HG03064 (cell line): ENCODE results near the gene SLBP.
A peak's percentile ranks its signal among the peaks of the same experiment; 100 is the strongest.

Source experiments
- ATAC-seq: cut with Tn5 transposase; IDR thresholded peaks from one replicate; pipeline ENCODE4 v1.9.1; 2021; ENCODE audit warnings: low read depth; ENCODE audit not compliant: unreplicated experiment

Gene SLBP

DNA sequence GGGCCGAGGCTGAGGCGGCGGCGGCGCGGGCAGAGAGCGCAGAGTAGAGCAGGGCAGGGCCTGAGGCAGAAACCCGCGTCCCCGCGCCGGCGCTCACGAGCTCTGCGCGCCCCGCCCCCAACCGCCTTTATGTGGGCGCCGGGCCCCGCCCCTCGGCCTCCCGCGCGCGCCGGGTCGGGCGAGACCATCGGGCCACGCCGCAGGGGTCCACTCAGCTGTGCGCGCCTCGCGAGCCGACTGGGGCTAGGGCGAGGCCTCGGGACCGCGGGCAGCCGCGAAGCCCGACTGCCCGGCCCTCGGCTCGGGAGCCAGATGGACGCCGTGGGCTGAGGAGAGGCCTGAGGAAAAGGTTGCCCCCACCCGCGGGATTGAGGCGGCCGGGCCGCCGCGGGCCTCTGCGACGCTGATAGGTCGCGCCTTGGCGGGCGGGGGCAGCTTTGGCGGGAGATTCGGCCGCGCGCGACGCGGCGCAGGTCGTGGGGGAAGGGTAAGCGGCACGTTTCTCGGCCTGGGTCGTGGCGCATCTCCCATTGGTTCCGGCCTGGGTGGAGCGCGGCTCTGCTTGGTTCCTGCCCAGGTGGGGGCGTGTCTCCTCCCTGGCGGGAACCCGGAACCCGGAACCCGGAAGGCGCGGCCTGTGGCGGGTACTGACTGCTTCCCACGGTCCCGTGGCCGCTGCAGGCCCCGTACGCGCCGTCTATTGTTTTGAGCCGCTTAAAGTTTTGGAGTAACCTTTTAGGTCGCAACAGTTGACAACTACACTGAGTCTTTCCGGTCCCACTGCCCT lies at the start of gene SLBP:
SLBP (minus strand) TSS at position 104 of the 787 bp plus-strand sequence. CDS start 131 bp downstream, outside the sequence.
- peak; percentile 64 for ATAC-seq

DNA sequence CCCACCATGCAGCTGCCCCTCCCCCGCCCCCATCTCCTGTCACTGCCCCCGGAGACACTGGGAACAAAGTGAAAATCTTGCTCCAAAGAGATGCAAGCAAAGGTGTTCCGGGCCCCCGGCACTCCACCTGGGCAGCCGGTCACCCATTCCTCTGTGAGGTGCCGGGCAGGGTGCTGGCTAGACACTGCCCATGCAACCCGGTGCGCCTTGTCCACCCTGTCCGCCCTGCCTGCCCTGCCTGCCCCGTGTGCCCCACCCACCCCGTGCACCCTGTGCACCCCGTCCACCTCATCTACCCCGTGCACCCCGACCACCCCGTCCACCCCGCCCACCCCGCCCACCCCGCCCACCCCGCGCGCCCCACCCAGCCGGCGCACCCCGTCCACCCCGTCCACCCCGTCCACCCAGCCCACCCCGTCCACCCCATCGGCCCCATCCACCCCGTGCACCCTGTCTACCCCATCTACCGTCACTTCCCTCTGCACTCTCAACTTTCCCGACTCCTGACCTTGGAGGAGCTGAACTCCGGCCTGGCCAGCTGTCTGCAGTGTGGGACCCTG lies 49.1 kb upstream of the SLBP start:
- no peak for ATAC-seq

DNA sequence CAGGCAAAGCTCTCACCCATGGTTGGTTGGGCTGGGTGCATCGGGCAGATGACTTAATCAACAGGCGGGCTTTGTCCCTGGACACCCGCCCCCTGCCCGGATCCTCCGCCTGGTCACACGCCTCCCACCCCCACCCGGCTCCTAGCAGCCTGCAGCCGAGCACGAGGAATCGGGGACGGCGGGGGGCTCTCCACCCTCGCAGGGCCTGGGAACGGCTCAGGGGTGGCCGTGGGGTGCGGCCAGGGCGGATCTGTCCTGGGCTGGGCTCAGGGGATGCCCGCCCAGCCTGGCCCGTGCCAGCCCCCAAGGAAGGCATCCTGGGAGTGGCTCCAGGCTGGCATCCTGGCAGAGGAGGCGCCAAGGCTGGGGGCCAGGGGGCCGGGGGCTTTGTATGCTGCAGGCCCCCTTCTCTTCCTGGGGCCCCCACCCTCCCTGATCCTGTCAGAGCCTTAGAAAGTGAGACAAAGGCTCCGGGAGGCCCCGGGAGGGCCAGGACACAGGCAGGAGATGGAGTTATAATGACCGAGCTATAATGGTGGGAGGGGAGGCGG lies 48.5 kb upstream of the SLBP start:
- no peak for ATAC-seq

DNA sequence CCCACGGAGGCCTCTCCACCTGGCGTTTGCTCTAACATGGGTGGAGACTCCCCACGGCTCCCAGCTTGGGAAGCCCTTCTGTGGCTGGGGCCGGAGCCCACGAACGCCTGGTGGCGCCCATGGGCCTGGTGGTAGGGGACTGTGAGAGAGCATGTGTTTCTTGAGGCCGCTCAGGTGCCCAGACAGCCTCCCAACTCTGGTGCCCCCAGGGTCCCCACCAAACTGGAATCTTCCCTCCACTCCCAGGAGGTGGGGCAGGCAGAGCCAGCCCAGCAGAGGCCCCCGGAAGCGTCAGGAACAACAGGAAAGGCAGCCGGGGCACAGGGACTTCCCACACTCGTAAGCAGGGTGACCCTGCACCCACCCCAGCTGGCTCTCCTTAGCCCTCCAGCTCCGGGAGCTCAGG lies 47.7 kb upstream of the SLBP start:
- ATAC-seq = no peak

DNA sequence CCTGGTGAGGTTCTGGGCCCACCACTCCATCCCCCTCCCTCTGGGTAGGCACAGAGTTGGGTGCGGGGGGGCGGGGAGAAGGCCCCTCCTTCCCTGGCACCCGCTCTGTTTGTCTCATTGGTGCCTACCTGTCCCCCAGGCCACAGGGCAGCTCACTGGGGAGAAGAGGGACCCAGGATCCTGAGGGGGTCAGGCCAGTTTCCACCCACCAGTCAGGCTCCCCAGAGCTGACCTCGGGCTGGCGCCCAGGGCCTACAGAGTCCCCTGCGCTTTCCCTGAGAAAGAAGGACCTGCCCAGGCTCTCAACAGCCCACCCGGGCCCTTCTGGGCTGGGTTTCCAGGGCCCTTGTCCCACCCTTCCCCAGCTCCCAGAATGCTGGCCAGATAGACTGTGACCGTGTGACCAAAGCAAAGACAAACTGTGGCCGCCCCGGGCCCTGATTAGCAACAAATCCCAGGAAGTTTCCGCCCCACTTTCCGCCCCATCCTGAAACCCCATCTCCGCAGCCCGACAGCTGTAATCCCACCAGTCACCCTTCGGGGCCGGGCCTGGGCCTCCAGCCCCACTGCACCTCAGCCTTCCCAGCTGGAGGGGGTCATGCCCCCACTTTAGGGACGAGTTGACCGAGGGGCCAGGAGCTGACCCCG lies 47.2 kb upstream of the SLBP start:
- no peak for ATAC-seq

DNA sequence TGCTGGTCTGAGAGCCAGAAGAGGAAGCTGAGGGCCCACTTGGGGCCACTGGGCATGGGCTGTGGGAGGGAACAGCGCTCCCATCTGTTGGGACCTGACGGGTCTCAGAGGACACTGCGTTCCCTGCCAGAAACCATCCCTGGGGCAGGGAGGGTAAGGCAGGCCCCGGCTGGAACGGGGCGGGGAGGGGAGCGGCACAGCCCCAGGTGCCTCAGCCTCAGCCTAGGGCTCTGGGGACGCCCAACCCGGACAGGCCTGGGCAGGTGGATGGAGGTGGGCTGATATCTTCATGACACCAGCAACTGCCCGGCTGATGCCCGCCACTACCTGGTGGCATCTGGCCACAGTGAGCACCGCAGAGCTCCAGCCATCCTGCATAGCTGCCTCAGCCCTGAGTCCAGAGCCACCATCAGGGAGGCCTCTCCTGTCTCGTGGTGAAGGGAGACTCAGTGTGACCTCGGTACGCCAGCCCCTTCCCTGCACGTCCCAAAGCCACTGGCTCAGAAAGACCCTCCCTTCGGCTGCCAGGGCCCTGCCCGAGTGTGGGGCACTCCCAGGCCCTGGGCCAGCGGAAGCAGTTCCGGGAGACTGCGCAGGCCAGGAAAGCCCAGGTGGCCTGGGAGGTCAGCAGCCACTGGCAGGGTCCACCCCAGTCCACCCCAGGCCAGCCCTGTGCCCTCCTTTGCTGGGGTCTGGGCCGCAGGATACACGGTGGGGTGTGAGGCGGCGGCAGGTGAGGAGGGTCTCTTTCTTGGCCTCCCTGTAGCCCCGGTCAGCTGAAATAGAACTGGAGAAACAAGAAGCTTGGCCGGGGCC lies 46.4 kb upstream of the SLBP start:
- ATAC-seq = no peak

DNA sequence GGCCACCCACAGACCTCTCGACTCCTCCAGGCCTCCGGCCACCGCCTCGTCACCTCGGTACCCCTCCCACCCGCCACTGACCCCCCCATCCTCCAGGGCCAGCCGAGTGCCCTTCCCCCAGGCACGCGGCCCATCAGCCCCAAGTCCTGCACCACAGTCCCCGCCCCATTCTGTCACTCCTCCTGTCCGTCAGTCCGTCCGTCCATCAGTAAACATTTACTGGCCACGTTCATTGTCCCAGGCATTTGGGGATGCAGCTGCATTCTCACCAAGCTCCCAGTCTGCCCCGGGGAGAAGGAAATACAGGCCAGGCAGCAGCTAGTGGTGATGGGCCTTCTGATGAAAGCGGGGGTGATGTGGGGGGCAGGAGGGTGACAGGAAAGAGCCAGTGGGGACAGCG lies 45.7 kb upstream of the SLBP start:
- ATAC-seq = no peak

DNA sequence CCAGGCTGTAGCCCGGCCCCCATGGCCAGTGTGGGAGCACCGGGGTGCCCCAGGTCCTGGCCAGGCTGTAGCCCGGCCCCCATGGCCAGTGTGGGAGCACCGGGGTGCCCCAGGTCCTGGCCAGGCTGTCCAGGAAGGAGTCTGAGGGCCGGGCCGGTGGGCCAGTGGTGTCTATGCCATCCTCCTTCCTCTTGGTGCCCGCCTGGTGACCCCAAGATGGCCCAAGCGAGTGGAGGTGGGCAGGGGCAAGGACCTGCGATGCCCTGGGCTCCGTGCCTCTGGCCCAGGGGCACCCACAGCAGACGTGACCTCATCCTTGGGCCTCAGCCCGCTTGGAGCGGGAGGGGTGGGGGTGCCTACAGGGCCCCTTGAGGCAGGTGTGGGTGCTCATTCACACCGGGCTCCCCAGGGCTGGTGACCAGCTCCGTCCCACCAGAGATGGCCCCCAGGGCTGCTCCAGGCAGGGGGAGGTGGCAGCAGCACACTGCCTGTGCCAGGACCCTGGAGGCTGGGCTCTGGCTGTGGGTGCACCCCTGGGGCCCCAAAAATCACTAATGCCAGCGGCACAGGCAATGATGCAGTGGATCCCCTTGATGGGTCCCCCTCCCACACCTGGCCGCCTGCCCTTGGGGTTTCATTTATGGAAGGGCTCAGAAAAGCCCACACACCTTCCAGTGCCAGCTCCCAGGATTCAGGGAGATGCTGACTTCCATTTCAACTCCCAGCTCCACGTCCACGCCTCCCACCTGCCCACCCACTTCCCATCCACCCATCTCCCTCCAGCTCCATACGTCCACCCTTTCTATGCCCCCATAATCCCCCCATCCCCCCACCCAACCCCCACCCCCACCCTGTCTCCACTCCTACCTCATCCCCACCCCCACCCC lies 45.0 kb upstream of the SLBP start:
- ATAC-seq = no peak

DNA sequence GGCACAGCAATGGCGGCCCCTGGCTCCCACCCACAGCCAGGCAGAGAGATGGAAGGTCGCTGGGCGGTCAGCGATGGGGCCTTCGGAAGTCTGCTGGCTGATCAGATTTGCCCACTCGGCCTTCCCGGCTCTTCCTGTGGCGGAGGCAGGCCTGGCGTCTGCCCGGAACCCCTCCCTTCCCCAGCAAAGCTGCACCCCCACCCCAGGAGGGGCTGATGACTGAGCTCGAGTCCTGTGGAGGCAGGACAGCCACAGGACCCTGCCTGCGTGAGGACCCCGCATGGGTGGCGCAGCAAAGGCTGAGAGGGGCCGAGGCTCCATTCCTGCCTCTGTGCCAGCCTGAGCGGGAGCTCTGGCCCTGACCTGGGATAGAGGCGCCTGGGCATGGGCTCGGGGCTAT lies 44.0 kb upstream of the SLBP start:
- ATAC-seq = no peak

DNA sequence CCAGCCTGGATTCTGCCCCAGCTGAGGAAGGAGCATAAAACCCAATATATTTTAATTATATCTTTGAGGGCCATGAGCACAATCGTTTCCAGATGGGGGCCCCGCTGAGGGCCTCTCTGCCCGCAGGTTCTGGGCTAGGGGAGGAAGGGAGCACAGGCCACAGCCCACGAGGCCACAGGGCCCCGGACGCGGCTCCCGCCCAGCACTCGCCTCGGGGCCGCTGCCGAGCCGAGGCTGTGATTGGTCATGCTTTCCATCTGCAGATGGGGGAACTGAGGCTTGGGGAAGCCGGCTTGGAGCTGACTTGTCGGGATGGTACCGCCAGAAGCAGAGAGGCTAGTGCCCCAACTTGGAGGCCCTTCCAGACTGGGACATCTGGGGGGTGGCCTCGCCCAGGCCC lies 43.2 kb upstream of the SLBP start:
- no peak for ATAC-seq

DNA sequence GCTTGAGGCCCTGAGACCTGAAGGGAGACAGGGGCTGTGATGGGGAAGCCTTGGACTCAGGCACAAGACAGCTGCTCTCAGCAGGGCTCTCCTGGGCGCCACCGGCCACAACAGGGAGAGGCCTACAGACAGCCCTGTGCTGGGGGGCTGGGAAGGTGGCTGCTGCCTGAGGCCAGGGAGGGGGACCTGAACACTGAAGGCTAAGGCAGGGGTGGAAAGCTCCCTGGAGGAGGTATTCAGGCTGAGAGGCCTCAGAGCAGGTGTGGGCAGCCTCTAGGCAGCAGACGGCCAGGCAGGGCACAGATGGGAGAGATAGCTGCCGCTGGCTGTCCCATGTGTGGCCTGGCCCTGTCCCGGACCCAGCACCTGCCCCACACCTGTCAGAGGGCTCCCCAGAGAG lies 42.2 kb upstream of the SLBP start:
- no peak for ATAC-seq

DNA sequence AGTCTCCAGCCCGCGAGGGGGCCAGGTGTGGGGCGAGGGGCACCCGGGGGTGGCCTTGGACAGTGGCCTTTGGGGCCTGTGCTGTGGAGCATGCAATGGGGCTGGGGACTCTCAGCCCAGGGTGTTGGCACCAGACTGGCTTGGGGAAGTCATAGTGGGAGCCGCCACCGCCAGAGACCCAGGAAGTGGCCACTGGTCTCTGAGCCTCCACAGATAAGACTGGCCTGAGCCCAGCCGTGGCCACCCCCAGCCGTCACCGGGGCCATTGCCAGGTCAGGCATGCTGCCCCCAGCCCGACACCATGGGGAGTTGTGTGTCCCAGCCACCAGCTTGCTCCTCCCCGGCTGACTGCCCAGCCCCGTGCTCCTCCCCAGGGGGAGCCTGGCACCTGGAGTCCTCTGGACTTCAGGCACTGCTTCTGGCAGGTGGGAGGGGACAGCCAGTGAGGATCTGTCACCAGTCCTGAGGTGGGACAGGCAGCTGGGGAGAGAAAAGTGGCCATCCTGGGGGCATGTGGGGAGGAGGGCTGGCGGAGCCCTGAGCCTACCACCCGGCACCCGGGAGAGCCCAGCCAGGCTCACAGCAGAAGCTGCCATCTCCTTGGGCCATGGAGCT lies 41.7 kb upstream of the SLBP start:
- no peak for ATAC-seq

DNA sequence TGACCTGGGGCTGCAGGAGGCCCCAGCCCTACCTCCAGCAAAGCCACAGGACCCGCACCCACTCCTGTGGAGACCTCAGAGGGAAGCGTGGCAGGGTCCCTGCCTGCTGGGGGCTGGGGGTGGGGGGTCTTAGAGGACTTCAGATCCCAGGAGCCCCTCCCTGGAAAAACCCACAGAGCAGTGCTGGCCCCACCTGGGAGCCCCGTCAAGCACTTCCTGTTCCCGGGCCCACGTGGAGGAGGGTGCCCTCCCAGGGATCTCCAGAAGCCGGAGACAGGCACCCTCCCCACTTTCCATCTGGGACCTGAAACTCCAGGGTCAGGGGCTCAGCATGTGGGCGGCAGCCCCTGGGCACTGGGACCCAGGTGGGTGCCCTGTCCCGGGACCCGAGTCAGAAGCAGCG lies 41.2 kb upstream of the SLBP start:
- no peak for ATAC-seq

DNA sequence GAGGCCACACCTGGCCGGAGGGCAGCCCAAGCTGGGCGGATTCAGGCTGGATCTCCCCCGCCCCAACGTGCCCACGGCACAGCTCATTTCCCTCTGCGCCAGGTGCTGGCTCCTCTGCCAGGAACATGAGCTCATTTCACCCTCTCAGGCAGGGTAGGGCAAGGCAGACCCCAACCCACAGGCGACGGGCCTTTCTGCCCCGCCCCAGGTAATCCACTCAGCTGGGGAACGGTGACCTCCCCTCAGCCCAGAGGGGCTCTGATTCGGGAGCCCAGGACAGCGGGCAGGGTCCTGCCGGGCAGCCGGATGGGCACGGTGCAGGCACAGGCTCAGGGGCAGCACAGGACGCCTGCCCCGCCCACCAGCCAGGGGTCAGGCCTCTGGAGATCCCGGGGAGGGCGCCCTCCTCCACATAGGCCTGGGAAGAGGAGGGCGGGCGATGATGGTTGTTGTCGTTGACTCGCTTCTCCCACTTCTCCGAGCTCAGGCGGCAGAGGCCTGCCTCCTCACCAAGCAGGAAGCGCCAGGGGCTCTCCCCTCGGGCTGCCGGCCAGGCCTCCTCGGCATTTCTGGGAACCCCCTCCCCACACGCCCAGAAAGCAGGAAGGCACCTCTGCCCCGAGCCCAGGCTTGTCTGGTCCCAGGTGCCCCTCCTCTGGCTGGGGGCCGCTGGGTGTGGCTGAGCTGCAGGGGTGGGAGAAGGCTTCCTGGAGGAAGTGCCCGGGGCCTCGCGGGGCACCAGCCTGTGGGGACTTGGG lies 40.3 kb upstream of the SLBP start:
- no peak for ATAC-seq

DNA sequence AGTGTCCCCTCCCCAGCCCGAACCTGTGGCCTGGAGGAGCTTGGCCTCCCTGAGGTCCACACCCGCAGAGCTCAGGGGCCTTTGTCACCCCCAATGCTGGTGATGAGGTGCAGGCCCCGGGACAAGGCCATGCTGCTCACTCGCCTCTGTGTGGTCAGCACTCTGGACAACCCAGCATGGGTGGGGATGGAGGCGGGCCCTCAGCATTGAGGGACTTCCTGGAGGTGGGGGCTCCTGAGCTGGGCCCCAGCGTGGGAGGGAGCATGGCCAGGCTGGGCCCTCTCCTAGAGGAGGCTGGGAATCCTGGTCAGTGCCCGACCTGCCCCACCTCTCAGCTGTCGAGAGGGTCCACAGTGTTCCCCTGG lies 39.8 kb upstream of the SLBP start:
- ATAC-seq = no peak

DNA sequence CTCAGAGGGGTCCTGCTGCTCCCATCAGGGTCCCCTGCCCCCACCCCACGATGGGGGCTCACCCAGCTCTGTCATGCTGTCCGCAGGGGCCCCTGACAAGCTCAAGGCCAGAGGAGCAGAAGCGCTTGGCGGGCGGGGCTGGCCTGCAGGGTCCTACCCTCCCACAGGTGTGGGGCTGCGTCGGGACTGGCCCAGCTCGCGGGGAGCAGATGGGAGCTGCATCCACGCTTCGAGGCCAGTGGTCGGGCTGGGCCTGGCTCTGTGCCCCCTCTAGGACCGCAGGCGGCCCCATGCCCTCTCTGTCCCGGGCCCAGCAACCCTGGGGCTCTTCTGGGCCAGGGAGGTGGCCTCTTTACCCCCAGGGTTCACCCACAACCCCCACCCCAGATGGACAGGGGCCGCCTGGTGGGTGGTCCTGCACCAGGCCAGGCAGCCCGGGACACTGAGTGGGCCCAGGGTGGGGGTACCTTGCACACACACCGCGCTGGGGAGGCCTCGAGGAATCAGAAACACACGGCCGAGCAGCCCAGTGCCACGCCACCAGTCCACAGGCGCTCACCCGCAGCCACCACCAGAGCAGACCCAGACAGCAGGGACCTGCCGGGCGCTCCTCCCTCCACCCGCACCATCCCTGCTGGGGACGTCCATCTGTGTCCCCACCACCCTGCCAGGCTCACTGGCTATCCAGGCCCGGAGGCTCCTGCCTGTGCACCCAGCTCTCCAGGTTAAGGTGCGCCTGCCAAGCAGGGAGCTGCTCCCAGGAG lies 39.2 kb upstream of the SLBP start:
- ATAC-seq = no peak

DNA sequence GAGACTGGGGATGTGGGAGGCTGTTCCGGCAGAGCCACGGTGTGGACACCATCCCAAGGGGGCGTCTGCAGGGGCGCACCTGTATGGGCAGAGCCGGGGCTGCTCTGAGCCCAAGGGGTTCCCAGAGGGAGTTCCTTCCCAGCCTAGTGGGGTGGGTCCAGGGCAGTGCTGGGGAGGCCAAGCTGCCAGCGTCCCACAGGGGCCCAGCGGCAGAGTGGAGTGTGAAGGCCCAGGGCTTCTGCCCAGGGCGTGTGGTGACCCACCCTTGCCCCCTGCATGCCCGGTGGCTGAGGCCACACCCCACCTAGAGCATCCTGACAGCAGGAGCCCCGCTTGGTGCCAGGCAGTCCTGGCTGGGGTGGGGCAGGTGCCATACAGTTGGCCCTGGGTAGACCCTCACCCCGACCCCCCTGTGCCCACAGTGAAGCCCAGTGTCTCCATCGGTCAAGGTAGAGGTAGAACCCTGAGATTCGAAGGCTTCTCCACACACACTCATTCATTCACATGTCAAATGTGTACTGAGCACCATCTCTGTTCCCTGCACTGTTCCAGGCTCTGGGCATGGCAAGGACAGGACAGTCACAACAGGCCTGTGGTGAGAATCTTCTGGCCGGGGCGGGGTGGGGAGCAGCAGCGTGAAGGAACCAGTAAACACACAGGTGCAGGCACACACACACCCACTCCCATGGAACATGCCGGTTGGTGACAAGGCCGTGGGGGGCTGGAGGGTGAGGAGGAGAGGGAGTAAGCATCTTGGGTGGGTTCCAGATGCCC lies 38.4 kb upstream of the SLBP start:
- no peak for ATAC-seq
